Measurements from ENCODE around the gene DHRS13.
"Not testable (repeated sequence)": the region's sequence is repeated elsewhere in the genome, so short reads cannot be mapped to it uniquely, and the experiment has no call there.

DHRS13 gene

DNA sequence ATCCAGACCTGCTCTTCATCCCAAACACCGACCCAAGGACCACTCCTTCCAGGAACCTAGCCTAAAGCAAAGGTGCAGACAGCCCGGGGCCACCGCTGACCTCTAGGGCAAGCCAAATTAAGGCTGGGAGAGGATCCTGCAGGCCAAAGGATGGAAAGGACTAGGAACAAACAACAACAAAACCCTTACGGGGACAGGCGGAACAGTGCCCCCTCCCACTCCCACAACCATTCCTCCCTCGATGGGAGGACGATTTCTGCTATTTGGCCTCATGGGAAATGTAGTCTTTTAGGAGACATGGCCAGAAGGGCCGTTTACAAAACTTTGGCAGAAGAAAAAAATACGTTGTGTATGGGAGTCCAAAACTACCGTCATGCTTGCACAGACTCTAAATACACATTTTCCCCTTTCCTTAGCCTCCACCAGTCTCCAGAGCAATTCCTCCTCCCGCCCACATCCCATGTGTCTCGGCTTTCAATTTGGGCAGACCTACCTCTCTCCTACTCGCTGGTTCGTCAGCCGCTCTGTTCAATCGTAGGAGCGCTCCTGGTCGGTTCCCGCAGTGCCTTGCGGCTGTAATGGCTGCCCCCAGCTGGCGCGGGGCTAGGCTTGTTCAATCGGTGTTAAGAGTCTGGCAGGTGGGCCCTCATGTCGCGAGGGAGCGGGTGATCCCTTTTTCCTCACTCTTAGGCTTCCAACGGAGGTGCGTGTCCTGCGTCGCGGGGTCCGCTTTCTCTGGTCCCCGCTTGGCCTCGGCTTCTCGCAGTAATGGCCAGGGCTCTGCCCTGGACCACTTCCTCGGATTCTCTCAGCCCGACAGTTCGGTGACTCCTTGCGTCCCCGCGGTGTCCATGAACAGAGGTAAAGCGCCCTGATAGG lies 48.2 kb downstream of the DHRS13 start, which contains the start of gene ERAL1:
Gene ERAL1, plus strand, starts transcription at position 560 of the 879 bp plus-strand sequence. Its CDS starts 19 bp downstream, at position 579.
- no peak for DNase-seq

DNA sequence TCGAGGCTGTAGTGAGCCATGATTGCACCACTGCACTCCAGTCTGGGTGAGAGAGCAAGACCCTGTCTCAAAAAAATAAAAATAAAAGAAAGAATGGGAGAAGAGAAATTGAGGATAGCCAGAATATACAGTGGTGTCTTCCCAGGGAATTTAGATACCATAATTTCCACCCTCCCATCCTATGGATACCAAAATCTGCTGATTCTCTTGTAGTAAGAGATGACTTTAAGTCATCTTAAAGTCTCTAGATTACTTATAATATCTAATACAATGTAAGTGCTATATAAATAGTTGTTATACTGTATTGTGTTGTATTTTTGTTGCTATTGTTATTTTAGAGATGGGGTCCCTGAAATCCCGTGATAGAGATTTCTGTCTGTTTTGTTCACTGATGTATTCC lies 49.6 kb downstream of the DHRS13 start:
- no peak for DNase-seq

DNA sequence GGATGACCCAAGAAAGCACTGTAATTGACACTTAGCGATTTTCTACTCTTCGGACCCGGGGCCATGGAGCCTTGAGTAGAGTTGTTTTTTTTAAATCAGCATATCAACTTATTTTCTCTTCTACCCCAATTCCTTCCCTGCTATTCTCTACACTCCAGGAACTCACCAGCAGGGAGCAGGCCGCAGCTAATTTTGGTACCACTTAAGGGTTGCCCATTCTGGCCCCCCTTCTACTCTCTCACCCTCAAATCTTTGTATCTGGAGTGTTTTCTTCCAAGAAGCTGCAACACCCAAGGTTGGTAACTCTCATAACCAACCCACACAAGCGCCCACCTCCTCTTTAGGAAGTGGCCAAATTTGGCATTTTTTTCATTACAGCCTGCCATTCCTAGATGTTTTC lies 53.6 kb downstream of the DHRS13 start:
- no peak for DNase-seq

DNA sequence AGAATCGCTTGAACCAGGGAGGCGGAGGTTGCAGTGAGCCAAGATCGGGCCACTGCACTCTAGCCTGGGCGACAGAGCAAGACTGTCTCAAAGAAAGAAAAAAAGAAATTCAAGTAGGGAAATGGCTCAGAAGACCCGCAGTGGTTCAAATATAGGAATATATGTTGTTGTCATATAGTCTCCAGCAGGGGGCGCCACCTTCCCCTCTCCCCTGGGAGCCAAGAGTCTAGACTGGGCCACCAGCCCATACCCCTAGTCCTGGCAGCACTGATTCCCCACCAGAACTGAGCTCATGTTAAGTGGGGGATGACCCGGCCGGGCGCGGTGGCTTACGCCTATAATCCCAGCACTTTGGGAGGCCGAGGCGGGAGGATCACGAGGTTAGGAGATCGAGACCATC lies 54.2 kb downstream of the DHRS13 start:
- DNase-seq = not testable (repeated sequence)

Data from NCI-H2081 treated with DMSO at 0.1 percent for 48 hours (cell line).